ENCODE results near the gene MED19.

DNA sequence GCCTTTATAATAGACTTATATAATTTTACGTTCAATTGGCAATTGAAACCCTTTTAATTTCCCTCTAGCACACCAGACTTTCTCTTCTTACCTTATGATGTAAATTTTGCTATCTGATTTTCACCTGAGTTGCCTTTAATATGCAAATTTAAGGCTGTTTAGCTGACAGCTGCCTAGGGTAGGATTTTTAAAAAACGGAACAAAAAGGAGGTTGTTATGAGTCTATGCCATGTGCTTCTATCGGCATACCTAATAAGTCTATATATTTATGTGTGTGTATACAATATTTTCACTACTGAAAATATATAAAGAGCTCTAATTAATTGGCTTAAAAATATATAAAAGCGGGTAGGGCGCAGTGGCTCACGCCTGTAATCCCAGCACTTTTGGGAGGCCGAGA lies 17.5 kb upstream of the MED19 start:
- TF ChIP-seq CTCF (IDR thresholded peaks at IDR 0.05) (no peak), POLR2A (IDR thresholded peaks at IDR 0.05) (no peak)

Data from testis (tissue), 2 donors.